Endothelial cell of coronary artery (primary cell): ENCODE measurements around the gene GABARAPL2. TPM values are rescaled to one million over a fixed set of nuclear protein-coding genes. Genes with fewer than 3 reads are reported as not detected.

ENCODE experiments used
- total RNA-seq: library from RNA; depleted of rRNA; stranded (reverse); fragments of >200 nt; gene quantifications from 2 replicates; pipeline ENCODE4 v1.2.3, GENCODE V29; 2014

GABARAPL2 gene, protein sequence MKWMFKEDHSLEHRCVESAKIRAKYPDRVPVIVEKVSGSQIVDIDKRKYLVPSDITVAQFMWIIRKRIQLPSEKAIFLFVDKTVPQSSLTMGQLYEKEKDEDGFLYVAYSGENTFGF
- 32.6 and 36.9 TPM in 2 replicates for total RNA-seq

DNA sequence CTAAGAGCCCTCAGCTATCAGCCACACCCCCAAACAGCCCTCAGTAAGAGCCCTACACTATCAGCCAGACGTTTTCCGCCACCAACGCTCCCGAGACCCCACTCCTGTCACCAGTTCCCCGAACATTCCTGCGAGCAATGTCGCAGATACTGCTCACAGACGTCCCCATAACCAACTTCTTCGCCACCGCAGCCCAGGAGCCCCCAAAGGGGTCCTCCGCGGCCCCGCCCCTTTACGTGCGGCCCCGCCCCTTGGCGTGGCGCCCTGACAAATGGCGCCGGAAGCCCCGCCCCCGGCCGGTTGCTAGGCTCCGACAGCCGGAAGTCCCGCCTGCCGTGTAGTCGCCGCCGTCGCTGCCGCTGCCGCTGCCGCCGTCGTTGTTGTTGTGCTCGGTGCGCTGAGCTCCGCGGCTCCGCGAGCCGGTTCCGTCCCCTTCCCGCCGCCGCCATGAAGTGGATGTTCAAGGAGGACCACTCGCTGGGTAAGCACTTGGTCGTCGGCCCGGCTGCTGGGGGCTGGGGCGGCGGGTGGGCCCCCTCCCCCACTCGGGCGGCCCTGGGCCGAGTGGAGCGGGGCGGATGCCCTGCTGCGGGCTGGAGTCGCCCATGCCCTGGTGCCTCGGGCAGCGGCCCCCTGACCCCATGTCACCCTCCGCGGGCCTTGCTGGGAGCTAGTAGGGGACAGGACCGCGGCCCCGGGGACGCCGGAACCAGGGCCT is at the start of gene GABARAPL2:
Gene GABARAPL2, plus strand, starts transcription at position 340 of the 718 bp plus-strand sequence. Its CDS starts 108 bp downstream, at position 448.

DNA sequence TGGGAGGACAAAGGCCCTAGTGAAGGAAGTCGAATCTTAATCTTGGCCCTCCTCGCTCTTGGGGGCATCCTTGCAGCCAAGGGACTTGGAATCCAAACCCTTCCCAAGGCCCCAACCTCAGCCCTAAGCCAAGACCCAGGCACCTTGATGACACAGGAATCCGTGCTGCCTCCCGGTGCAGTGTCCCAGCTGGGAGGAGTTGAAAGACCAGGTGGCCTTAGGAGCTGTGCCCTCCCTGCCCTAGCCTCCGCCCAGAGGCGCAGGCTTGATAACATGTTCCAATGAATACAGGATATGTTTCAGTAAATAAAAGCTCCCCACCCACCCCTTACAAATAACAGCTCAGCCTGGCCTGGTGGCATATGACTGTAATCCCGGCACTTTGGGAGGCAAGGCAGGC is 30.3 kb upstream of the GABARAPL2 start, which contains the start of gene CHST5:
Gene CHST5, minus strand, starts transcription at position 208 of the 400 bp plus-strand sequence. CDS start 5,724 bp downstream, outside the sequence.

DNA sequence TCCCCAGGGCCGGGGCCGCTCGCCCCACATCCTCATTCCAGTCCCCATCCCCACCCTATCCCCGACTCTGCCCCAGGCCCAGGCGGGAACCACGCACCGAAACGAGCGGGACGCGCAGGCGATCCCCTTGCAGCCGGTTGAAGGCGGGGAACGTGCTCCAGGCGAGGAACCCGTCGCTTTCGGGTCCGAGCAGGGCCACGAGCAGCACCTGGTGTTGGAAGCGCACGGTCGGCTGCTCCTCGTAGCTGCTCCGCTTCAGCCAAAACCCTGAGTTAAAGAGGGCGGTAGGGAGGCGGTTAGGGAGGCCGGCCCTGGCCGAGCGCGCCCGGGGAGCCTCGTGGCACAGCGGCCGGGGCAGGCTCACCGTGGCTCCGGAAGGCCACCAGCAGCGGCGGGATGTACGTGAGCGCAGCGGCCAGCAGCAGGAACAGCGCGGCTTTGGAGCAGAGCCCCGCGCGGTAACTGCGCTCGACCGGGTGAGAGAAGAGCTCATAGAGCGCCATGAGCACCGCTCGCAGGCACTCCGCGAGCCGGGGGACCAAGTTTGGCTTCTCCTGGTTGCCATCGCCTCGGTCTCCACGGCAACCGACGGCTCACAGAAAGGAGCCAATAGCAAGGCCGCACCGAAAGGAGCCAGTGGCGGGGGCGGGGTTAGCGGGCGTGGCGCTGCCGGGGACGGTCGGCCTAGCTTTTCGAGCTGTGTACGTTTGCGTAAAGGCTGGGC is 10.3 kb upstream of the GABARAPL2 start, which contains the start of gene TMEM231:
Gene TMEM231, minus strand, starts transcription at position 546 of the 724 bp plus-strand sequence. Its CDS starts 43 bp downstream, at position 503.

DNA sequence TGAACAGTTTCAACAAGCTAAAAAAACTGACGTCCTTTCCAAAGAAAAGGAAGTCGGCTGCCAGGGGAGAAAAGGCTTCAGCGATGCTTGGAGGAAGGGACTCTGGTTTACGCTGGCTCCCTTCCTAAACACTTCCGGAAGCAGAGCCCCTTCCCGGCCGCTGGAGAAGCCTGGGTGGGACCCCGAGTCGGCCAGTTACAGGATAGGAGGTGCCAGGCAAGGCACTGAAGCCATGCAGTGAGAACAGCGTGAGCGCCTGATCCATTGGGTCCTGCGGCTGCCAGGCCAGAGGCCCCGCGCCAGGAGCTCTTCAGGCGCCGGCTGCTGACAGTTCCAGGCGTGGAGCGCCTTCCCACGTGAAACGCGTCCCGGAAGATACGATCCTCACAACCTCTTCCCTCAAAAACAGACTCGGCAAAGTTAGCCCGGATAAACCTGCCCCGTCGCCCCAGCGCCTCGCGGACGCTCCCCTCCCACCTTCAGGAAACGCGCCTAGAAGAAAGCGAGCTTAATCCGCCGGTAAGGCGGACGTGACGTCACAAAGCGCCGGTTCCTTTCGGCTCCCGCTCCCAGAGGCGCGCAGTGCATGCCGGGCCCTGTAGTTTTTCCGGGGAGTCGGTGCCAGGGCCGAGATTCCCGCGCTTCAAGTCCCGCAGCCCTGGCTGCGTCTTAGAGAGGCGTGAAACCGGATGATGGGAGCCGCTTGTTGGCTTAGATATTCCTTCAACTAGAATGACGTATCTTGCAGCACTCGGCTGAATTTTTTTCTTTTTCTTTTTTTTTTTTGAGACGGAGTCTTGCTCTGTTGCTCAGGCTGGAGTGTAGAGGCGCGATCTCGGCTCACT is 56.8 kb downstream of the GABARAPL2 start, which contains the start of gene ADAT1:
Gene ADAT1, minus strand, starts transcription at position 521 of the 845 bp plus-strand sequence. CDS start 2,482 bp downstream, outside the sequence.

Other genes starting within 250 kb of the GABARAPL2 start
- 78.7 and 81.1 TPM in 2 replicates for gene CFDP1, start 132.9 kb upstream of the GABARAPL2 start, total RNA-seq
- 22.9 and 27.6 TPM in 2 replicates for gene TMEM170A, start 101.7 kb upstream of the GABARAPL2 start, total RNA-seq
- gene CHST6, start 70.9 kb upstream of the GABARAPL2 start, total RNA-seq: 0.38 and 0.54 TPM in 2 replicates
- not detected in 2 replicates for gene CHST5, start 30.3 kb upstream of the GABARAPL2 start, total RNA-seq
- gene TMEM231, start 10.1 kb upstream of the GABARAPL2 start, total RNA-seq: 7.1 and 8.8 TPM in 2 replicates
- gene ADAT1, start 56.9 kb downstream of the GABARAPL2 start, total RNA-seq: 39.5 and 43.5 TPM in 2 replicates
- 181 and 183 TPM in 2 replicates for gene KARS1, start 81.3 kb downstream of the GABARAPL2 start, total RNA-seq
- gene TERF2IP, start 81.4 kb downstream of the GABARAPL2 start, total RNA-seq: 35.5 and 44.7 TPM in 2 replicates
- gene CPHXL2, start 110.6 kb downstream of the GABARAPL2 start, total RNA-seq: not detected in 2 replicates
- not detected in 2 replicates for gene DUXB, start 135.1 kb downstream of the GABARAPL2 start, total RNA-seq
- gene CPHXL, start 160.1 kb downstream of the GABARAPL2 start, total RNA-seq: not detected in 2 replicates